Activated naive CD4-positive, alpha-beta T cell treated with anti-CD3 and anti-CD28 coated beads for 36 hours (primary cell): Measurements from ENCODE around the gene HMGCR. TPM values are rescaled to one million over a fixed set of nuclear protein-coding genes. Genes with fewer than 3 reads are reported as not detected.

Experiments used
- total RNA-seq, 2 experiments: library from RNA; stranded (reverse); gene quantifications; one replicate each; pipeline ENCODE4 v1.2.3, GENCODE V29; 2021

Gene HMGCR
- total RNA-seq, 2 experiments from 2014 or later: 61.7 to 67.5 TPM

Other genes with a start within 250 kb of the HMGCR start
- under 1 TPM; 0.35 to 0.36 TPM for gene ANKRD31, start 100.3 kb upstream of the HMGCR start, total RNA-seq
- gene CERT1, start 174.4 kb downstream of the HMGCR start, total RNA-seq: 10 to 100 TPM; 17.1 to 18.5 TPM
- 10 to 100 TPM; 26.8 to 29.0 TPM for gene POLK, start 174.7 kb downstream of the HMGCR start, total RNA-seq